Measurements from ENCODE around the gene UBE2F.
A peak's percentile ranks its signal among the peaks of the same experiment; 100 is the strongest.

- no peak for TF ChIP-seq POLR2A (IDR thresholded peaks at IDR 0.05)
- TF ChIP-seq CTCF (IDR thresholded peaks at IDR 0.05 in 8 of 11, conservative IDR thresholded peaks at IDR 0.05 in 3 of 11): peak; percentile 87 to 99 (median 97)
- TF ChIP-seq POLR2AphosphoS5 (IDR thresholded peaks at IDR 0.05): peak; percentile 69 to 78 (median 73)
These were observed 43.2 kb upstream of the UBE2F start for GRCh38 chr2:237923481-237924163.
